Heart left ventricle (tissue), 16 donors: Measurements from ENCODE around the gene ALX3. TPM values are rescaled to one million over a fixed set of nuclear protein-coding genes. Genes with fewer than 3 reads are reported as not detected.

Source experiments
- ATAC-seq, 4 donors: fragments of 200-7000 bp; cut with Tn5 transposase; one replicate each; pipeline ENCODE4 v1.9.1; 2020 to 2022; ENCODE audit warnings: moderate library complexity in 4 of 4, mild to moderate bottlenecking in 3 of 4, moderate number of reproducible peaks in 1 of 4
- DNase-seq, 5 donors: peaks; one replicate each; pipeline ENCODE4 v3.0.0-alpha.2; 2020
- H3K27ac ChIP-seq, 12 donors: fragments of 200-600 bp; sonication (generic) in 4 of 12; one replicate each; pipeline versions ENCODE4 v1.5.0 to v1.8.0; 2016 to 2022; ENCODE audit warnings: mild to moderate bottlenecking in 2 of 12
- H3K27me3 ChIP-seq, 9 donors: fragments of 200-600 bp; sonication (generic) in 2 of 9; one replicate each; pipeline versions ENCODE4 v1.5.1 to v1.8.0; 2016 to 2022; ENCODE audit warnings: mild to moderate bottlenecking in 3 of 9
- H3K36me3 ChIP-seq, 9 donors: fragments of 200-600 bp; sonication (generic) in 2 of 9; one replicate each; pipeline versions ENCODE4 v1.5.0 to v1.8.0; 2018 to 2022; ENCODE audit warnings: mild to moderate bottlenecking in 2 of 9
- H3K4me1 ChIP-seq, 12 donors: fragments of 200-600 bp; sonication (generic) in 4 of 12; one replicate each; pipeline versions ENCODE4 v1.5.0 to v1.8.0; 2016 to 2022; ENCODE audit warnings: mild to moderate bottlenecking in 3 of 12
- H3K4me3 ChIP-seq, 12 donors: fragments of 200-600 bp; sonication (generic) in 4 of 12; one replicate each; pipeline versions ENCODE4 v1.5.0 to v1.8.0; 2017 to 2022; ENCODE audit warnings: mild to moderate bottlenecking in 9 of 12, moderate library complexity in 4 of 12
- H3K9me3 ChIP-seq, 12 donors: fragments of 200-600 bp; sonication (generic) in 4 of 12; one replicate each; pipeline versions ENCODE4 v1.5.0 to v1.8.0; 2016 to 2022; ENCODE audit warnings: mild to moderate bottlenecking in 1 of 12
- CTCF ChIP-seq, 12 donors: fragments of 200-600 bp; sonication (generic) in 4 of 12; IDR thresholded peaks; one replicate each; pipeline versions ENCODE4 v1.5.0 to v1.8.0; 2018 to 2022; ENCODE audit warnings: antibody characterized with exemption in 12 of 12, mild to moderate bottlenecking in 5 of 12
- POLR2A ChIP-seq, 2 donors: fragments of 450-650 bp; IDR thresholded peaks; one replicate each; pipeline ENCODE4 v1.6.1; 2017; ENCODE audit warnings: antibody characterized with exemption in 2 of 2, mild to moderate bottlenecking in 2 of 2, moderate library complexity in 2 of 2
- WGBS, 4 donors: extraction: QIAGEN DNeasy Blood & Tissue Kit in 2 of 4; methylation state at CpG; one replicate each; pipeline versions ENCODE4 v1.1.5 to v1.1.7; 2013 to 2018; 5-methylcytosine and 5-hydroxymethylcytosine counted together
- intact Hi-C, 10 donors: fragments of 100-400 bp; cut with DNase I; formaldehyde crosslinking; loops; one replicate each; pipeline versions ENCODE4 v1.11.1 to v1.14.2; 2022
- polyA plus RNA-seq, 2 donors: library from polyadenylated mRNA; stranded (reverse); fragments of 200-250 nt; gene quantifications; one replicate each; pipeline ENCODE4 v1.2.3, GENCODE V29; 2013
- total RNA-seq, 9 donors: library from RNA; depleted of rRNA in 2 of 9; stranded (reverse); fragments of >200 nt in 2 of 9; fragmentation: NEBNext Ultra II Directional in 3 of 9; extraction: Animal tissue kit (Norgen Biotek cat#: 25700) in 3 of 9; gene quantifications; one replicate each; pipeline versions ENCODE4 v1.1.0 to v1.2.4, GENCODE V29; 2016 to 2023
- donor health status: ischemic (EF 13 %, LVEDD 7.1; RV severe dilation, severe dysfunction).
- donor health status: healthy with polysubstance abuse.
- donor health status: DM: no; HTN: yes; CAD: no.
- donor health status: DM: no; HTN: no; CAD: no.
- donor health status: ischemic (EF 25% LVEDD 6.9; RV normal size, moderate dysfunction).
- donor health status: ischemic (EF 25% LVEDD 5.7; RV mildly dilated, moderate dysfunction).
- donor health status: healthy.
- donor health status: DM: yes; HTN: yes; CAD: no.
- donor health status: ischemic (EF 35%, LVEDD 5.7; RV mildly dilated, moderate dysfunction).
- donor health status: nonischemic (EF 11% LVEDD 7.7; RV severe dilation, severe dysfunction).
- donor health status: DM: yes; HTN: yes; CAD: no.
- donor health status: PGD.
- donor health status: ischemic (EF 29% LVEDD 5.4; RV normal size, mild dysfunction).
- donor health status: nonischemic (EF 23%, LVEDD 6.1; RV moderate dilation, normal function).

Gene ALX3
- total and polyA plus RNA-seq, 11 donors: not detected

GRCh38 chr1:110114173-110114572 is 43.7 kb upstream of the ALX3 start:
- TF ChIP-seq POLR2A (IDR thresholded peaks at IDR 0.05) (no peak), CTCF (IDR thresholded peaks at IDR 0.05) (no peak)
- WGBS, 4 donors: 84 to 89% (median 87%) methylated on average over 5 of the region's 5 CpGs

GRCh38 chr1:110113551-110113950 is 43.1 kb upstream of the ALX3 start:
- TF ChIP-seq POLR2A (IDR thresholded peaks at IDR 0.05): no peak
- TF ChIP-seq CTCF (IDR thresholded peaks at IDR 0.05): no peak
- H3K27me3 ChIP-seq: peaks cover 0 to 19% (median 0%) of the 10 kb centered on the region in 9 donors
- DNase-seq (peak in 1 of 5 donors; percentile 40), ATAC-seq (no peak)
- no peaks in the 10 kb centered on the region for H3K9me3 ChIP-seq
- intact Hi-C loops: loop anchor here in 1 of 10 donors (5.0 kb wide), 1 partner anchor 36 kb away; no protein-coding TSS in a partner anchor
- H3K4me1 ChIP-seq: no peaks in the 10 kb centered on the region
- H3K4me3 ChIP-seq: no peak overlapping the region
- H3K27ac ChIP-seq: no peak overlapping the region
- no peaks in the 10 kb centered on the region for H3K36me3 ChIP-seq
- 64 to 87% (median 67%) methylated on average over 5 of the region's 5 CpGs for WGBS, 4 donors

More at GRCh38 chr1:110114173-110114572, 43.7 kb upstream of the ALX3 start:
- no peaks in the 10 kb centered on the region for H3K36me3 ChIP-seq
- no peak for ATAC-seq
- intact Hi-C loops: loop anchor here in 1 of 10 donors (5.0 kb wide), 1 partner anchor 37 kb away; no protein-coding TSS in a partner anchor
- no peak overlapping the region for H3K4me3 ChIP-seq
- no peak overlapping the region for H3K27ac ChIP-seq
- H3K27me3 ChIP-seq: peaks cover 0 to 19% (median 0%) of the 10 kb centered on the region in 9 donors
- peak in 1 of 5 donors; percentile 20 for DNase-seq
- H3K9me3 ChIP-seq: no peaks in the 10 kb centered on the region
- no peaks in the 10 kb centered on the region for H3K4me1 ChIP-seq

GRCh38 chr1:110112656-110113055 is 42.2 kb upstream of the ALX3 start:
- 73 to 82% (median 77%) methylated on average over 6 to 9 of the region's 9 CpGs for WGBS, 4 donors
- Histone ChIP-seq H3K36me3 (no peaks in the 10 kb centered on the region), H3K27me3 (peaks cover 0 to 19% (median 0%) of the 10 kb centered on the region in 9 donors), H3K4me3 (no peak overlapping the region), H3K9me3 (no peaks in the 10 kb centered on the region), H3K4me1 (no peaks in the 10 kb centered on the region), H3K27ac (no peak overlapping the region)
- ATAC-seq: no peak
- DNase-seq: peak in 1 of 5 donors; percentile 41
- intact Hi-C loops: loop anchor here in 1 of 10 donors (5.0 kb wide), 1 partner anchor 35 kb away; no protein-coding TSS in a partner anchor
- TF ChIP-seq CTCF (IDR thresholded peaks at IDR 0.05) (no peak), POLR2A (IDR thresholded peaks at IDR 0.05) (no peak)

GRCh38 chr1:110112143-110112542 is 41.7 kb upstream of the ALX3 start, which contains the start of gene UBL4B:
Gene UBL4B, plus strand, starts transcription at chr1:110112443. Its CDS starts 92 bp downstream, at chr1:110112535.
- WGBS, 4 donors: 72 to 89% (median 78%) methylated on average over 5 of the region's 5 CpGs
- no peaks in the 10 kb centered on the region for H3K9me3 ChIP-seq
- no peaks in the 10 kb centered on the region for H3K4me1 ChIP-seq
- no peak within 1 kb of the TSS for H3K27ac ChIP-seq
- H3K36me3 ChIP-seq: no peaks in the 10 kb centered on the region
- no peak for TF ChIP-seq CTCF (IDR thresholded peaks at IDR 0.05)
- no peak for TF ChIP-seq POLR2A (IDR thresholded peaks at IDR 0.05)
- DNase-seq (no peak), ATAC-seq (no peak)
- H3K27me3 ChIP-seq: peaks cover 0 to 19% (median 0%) of the 10 kb centered on the region in 9 donors
- no peak within 1 kb of the TSS for H3K4me3 ChIP-seq
- intact Hi-C loops: loop anchor here in 1 of 10 donors (5.0 kb wide), 1 partner anchor 35 kb away; no protein-coding TSS in a partner anchor
